ENCODE results near the gene POP4. TPM values are rescaled to one million over a fixed set of nuclear protein-coding genes. Genes with fewer than 3 reads are reported as not detected.

POP4 gene
- total RNA-seq, 1 donor from 2014 or later = 60.6 TPM

GRCh38 chr19:29655648-29656335 lies 49.7 kb downstream of the POP4 start:
- H3K9me3 Mint-ChIP-seq (ENCODE audit: unreplicated experiment) = peaks cover 9% of the 10 kb centered on the region

GRCh38 chr19:29658221-29658991 lies 52.3 kb downstream of the POP4 start:
- H3K27me3 Mint-ChIP-seq (ENCODE audit: low read depth, unreplicated experiment) = peaks cover 3% of the 10 kb centered on the region
- DNase-seq (ENCODE audit: low read depth) = no peak
- no peak overlapping the region for H3K4me3 Mint-ChIP-seq (ENCODE audit: unreplicated experiment)
- Histone ChIP-seq H3K4me2 (ENCODE audit: low read length) (no peak overlapping the region), H3K27ac (ENCODE audit: low read depth, low read length) (no peak overlapping the region), H3K9ac (ENCODE audit: low read length) (no peak overlapping the region), H4K20me1 (ENCODE audit: insufficient read depth, low read length) (no peaks in the 10 kb centered on the region), H3K4me1 (ENCODE audit: insufficient read depth, low read length) (peaks cover 25% of the 10 kb centered on the region), H3K27me3 (ENCODE audit: insufficient read depth, low read length) (no peaks in the 10 kb centered on the region), H3K36me3 (ENCODE audit: insufficient read depth, low read length) (no peaks in the 10 kb centered on the region), H3K79me2 (ENCODE audit: insufficient read depth, low read length) (no peaks in the 10 kb centered on the region), H3K9me3 (ENCODE audit: insufficient read depth, low read depth, low read length) (no peaks in the 10 kb centered on the region), H3K4me3 (ENCODE audit: insufficient read depth, low read depth, low read length) (no peak overlapping the region), H2AFZ (ENCODE audit: low read depth, low read length) (no peak overlapping the region)
- TF ChIP-seq EZH2 (IDR thresholded peaks at IDR 0.05; ENCODE audit: insufficient read depth, low read length) = no peak
- TF ChIP-seq, protein P1, sequence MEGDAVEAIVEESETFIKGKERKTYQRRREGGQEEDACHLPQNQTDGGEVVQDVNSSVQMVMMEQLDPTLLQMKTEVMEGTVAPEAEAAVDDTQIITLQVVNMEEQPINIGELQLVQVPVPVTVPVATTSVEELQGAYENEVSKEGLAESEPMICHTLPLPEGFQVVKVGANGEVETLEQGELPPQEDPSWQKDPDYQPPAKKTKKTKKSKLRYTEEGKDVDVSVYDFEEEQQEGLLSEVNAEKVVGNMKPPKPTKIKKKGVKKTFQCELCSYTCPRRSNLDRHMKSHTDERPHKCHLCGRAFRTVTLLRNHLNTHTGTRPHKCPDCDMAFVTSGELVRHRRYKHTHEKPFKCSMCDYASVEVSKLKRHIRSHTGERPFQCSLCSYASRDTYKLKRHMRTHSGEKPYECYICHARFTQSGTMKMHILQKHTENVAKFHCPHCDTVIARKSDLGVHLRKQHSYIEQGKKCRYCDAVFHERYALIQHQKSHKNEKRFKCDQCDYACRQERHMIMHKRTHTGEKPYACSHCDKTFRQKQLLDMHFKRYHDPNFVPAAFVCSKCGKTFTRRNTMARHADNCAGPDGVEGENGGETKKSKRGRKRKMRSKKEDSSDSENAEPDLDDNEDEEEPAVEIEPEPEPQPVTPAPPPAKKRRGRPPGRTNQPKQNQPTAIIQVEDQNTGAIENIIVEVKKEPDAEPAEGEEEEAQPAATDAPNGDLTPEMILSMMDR (IDR thresholded peaks at IDR 0.05; ENCODE audit: insufficient read depth, low read depth, low read length) = no peak
- peaks cover 2% of the 10 kb centered on the region for H3K36me3 Mint-ChIP-seq (ENCODE audit: low read depth, unreplicated experiment)
- peaks cover 27% of the 10 kb centered on the region for H3K4me1 Mint-ChIP-seq (ENCODE audit: low read depth, unreplicated experiment)
- peaks cover 9% of the 10 kb centered on the region for H3K9me3 Mint-ChIP-seq (ENCODE audit: unreplicated experiment)
- no peak for FAIRE-seq
- no peak overlapping the region for H3K27ac Mint-ChIP-seq (ENCODE audit: unreplicated experiment)

More at GRCh38 chr19:29655648-29656335, 49.7 kb downstream of the POP4 start:
- FAIRE-seq (no peak), DNase-seq (ENCODE audit: low read depth) (no peak)
- Histone ChIP-seq H2AFZ (ENCODE audit: low read depth, low read length) (no peak overlapping the region), H3K27ac (ENCODE audit: low read depth, low read length) (no peak overlapping the region), H3K4me1 (ENCODE audit: insufficient read depth, low read length) (no peaks in the 10 kb centered on the region), H3K4me2 (ENCODE audit: low read length) (no peak overlapping the region), H3K4me3 (ENCODE audit: insufficient read depth, low read depth, low read length) (no peak overlapping the region), H3K9ac (ENCODE audit: low read length) (no peak overlapping the region), H4K20me1 (ENCODE audit: insufficient read depth, low read length) (no peaks in the 10 kb centered on the region), H3K79me2 (ENCODE audit: insufficient read depth, low read length) (no peaks in the 10 kb centered on the region), H3K36me3 (ENCODE audit: insufficient read depth, low read length) (no peaks in the 10 kb centered on the region), H3K27me3 (ENCODE audit: insufficient read depth, low read length) (peaks cover 4% of the 10 kb centered on the region), H3K9me3 (ENCODE audit: insufficient read depth, low read depth, low read length) (no peaks in the 10 kb centered on the region)
- TF ChIP-seq EZH2 (IDR thresholded peaks at IDR 0.05; ENCODE audit: insufficient read depth, low read length) = no peak
- TF ChIP-seq, protein P1 (IDR thresholded peaks at IDR 0.05; ENCODE audit: insufficient read depth, low read depth, low read length) = no peak
- H3K27ac Mint-ChIP-seq (ENCODE audit: unreplicated experiment) = no peak overlapping the region
- peaks cover 3% of the 10 kb centered on the region for H3K27me3 Mint-ChIP-seq (ENCODE audit: low read depth, unreplicated experiment)
- peaks cover 7% of the 10 kb centered on the region for H3K4me1 Mint-ChIP-seq (ENCODE audit: low read depth, unreplicated experiment)
- no peak overlapping the region for H3K4me3 Mint-ChIP-seq (ENCODE audit: unreplicated experiment)
- H3K36me3 Mint-ChIP-seq (ENCODE audit: low read depth, unreplicated experiment) = peaks cover 2% of the 10 kb centered on the region
